H1 (cell line): ENCODE measurements around the gene DNAJC17.

Experiments
- EGR1 ChIP-seq: IDR thresholded peaks from 2 replicates; pipeline ENCODE4 v1.6.1; 2011; ENCODE audit warnings: low read depth, low read length, borderline replicate concordance
- EZH2 ChIP-seq: fragments of 200-600 bp; sonication (generic); IDR thresholded peaks from 2 replicates; pipeline ENCODE4 v1.7.1; 2012; ENCODE audit warnings: low read depth, mild to moderate bottlenecking, moderate library complexity, low read length, inconsistent platforms; ENCODE audit not compliant: severe bottlenecking
- HDAC6 ChIP-seq: IDR thresholded peaks from one replicate; pipeline ENCODE4 v1.7.1; 2012; ENCODE audit warnings: low read depth, mild to moderate bottlenecking, inconsistent platforms, low read length, moderate library complexity
- POLR2A ChIP-seq, 2 experiments: IDR thresholded peaks; 1 replicate in 1 of 2; 2 replicates in 1 of 2; pipeline ENCODE4 v1.6.1; 2011; ENCODE audit warnings: low read depth in 2 of 2, low read length in 2 of 2, mild to moderate bottlenecking in 2 of 2; ENCODE audit errors: control extremely low read depth in 1 of 2
- YY1 ChIP-seq: IDR thresholded peaks from 2 replicates; pipeline ENCODE4 v1.6.1; 2011; ENCODE audit warnings: low read depth, mild to moderate bottlenecking, low read length
- ZNF274 ChIP-seq: IDR thresholded peaks from 2 replicates; pipeline ENCODE4 v1.7.0; 2012; ENCODE audit warnings: low read length, borderline replicate concordance; ENCODE audit errors: extremely low read depth
- TF ChIP-seq, protein P1 (sequence below), 3 experiments: IDR thresholded peaks; 1 replicate in 2 of 3; 2 replicates in 1 of 3; pipeline versions ENCODE4 v1.5.1 to v1.6.1; 2011; ENCODE audit warnings: low read length in 3 of 3, mild to moderate bottlenecking in 3 of 3, inconsistent platforms in 2 of 3, low read depth in 1 of 3, moderate library complexity in 1 of 3; ENCODE audit not compliant: insufficient read depth in 1 of 3; ENCODE audit errors: control extremely low read depth in 1 of 3

DNA sequence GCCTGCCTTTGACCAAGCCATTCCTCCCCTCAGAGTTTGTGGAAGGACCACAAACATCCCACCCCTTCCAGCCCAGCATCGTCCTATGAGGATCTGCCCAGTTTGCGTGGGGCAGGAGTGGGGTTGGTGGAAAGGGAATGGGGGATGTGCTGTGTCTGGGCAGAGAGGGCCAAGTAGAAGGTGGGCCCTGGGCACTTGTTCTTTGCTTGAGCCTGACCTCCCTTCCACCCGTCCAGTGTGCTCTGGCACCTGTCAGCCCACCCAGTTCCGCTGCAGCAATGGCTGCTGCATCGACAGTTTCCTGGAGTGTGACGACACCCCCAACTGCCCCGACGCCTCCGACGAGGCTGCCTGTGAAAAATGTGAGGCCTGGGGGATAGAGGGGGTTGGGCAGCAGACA is 46.9 kb upstream of the DNAJC17 start:
- TF ChIP-seq POLR2A (IDR thresholded peaks at IDR 0.05; ENCODE audit: control extremely low read depth in 1 of 2, low read depth in 2 of 2, low read length in 2 of 2) = no peak
- TF ChIP-seq HDAC6 = no peak
- no peak for TF ChIP-seq ZNF274
- TF ChIP-seq EZH2 = no peak
- TF ChIP-seq YY1 = no peak
- TF ChIP-seq, protein P1, sequence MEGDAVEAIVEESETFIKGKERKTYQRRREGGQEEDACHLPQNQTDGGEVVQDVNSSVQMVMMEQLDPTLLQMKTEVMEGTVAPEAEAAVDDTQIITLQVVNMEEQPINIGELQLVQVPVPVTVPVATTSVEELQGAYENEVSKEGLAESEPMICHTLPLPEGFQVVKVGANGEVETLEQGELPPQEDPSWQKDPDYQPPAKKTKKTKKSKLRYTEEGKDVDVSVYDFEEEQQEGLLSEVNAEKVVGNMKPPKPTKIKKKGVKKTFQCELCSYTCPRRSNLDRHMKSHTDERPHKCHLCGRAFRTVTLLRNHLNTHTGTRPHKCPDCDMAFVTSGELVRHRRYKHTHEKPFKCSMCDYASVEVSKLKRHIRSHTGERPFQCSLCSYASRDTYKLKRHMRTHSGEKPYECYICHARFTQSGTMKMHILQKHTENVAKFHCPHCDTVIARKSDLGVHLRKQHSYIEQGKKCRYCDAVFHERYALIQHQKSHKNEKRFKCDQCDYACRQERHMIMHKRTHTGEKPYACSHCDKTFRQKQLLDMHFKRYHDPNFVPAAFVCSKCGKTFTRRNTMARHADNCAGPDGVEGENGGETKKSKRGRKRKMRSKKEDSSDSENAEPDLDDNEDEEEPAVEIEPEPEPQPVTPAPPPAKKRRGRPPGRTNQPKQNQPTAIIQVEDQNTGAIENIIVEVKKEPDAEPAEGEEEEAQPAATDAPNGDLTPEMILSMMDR (IDR thresholded peaks at IDR 0.05; ENCODE audit: control extremely low read depth in 1 of 3, insufficient read depth in 1 of 3, low read depth in 1 of 3, low read length in 3 of 3) = no peak
- no peak for TF ChIP-seq EGR1
